GM18907 (cell line): ENCODE results near the gene SLC6A11.

ENCODE experiments used
- ATAC-seq: cut with Tn5 transposase; IDR thresholded peaks from one replicate; pipeline ENCODE4 v1.9.1; 2021; ENCODE audit warnings: mild to moderate bottlenecking, moderate library complexity; ENCODE audit not compliant: unreplicated experiment

Gene SLC6A11

GRCh38 chr3:10928407-10928960 lies 112.5 kb downstream of the SLC6A11 start:
- ATAC-seq, result no peak

- no peak for ATAC-seq
These were observed 113.0 kb downstream of the SLC6A11 start for GRCh38 chr3:10928961-10929471.

- no peak for ATAC-seq
These were observed 114.1 kb downstream of the SLC6A11 start for GRCh38 chr3:10929978-10930665.

- no peak for ATAC-seq
These were observed 114.6 kb downstream of the SLC6A11 start for GRCh38 chr3:10930666-10931040.

- ATAC-seq, result no peak
These were observed 116.6 kb downstream of the SLC6A11 start for GRCh38 chr3:10932596-10932995.

GRCh38 chr3:10933021-10933420 lies 117.0 kb downstream of the SLC6A11 start:
- ATAC-seq, result no peak

- no peak for ATAC-seq
These were observed 117.4 kb downstream of the SLC6A11 start for GRCh38 chr3:10933470-10933804.

GRCh38 chr3:10933805-10934481 lies 117.9 kb downstream of the SLC6A11 start:
- ATAC-seq, result no peak

GRCh38 chr3:10935028-10935427 lies 119.0 kb downstream of the SLC6A11 start:
- no peak for ATAC-seq

- no peak for ATAC-seq
These were observed 120.0 kb downstream of the SLC6A11 start for GRCh38 chr3:10935846-10936631.

- ATAC-seq, result no peak
These were observed 120.7 kb downstream of the SLC6A11 start for GRCh38 chr3:10936686-10937085.

GRCh38 chr3:10937141-10937825 lies 121.3 kb downstream of the SLC6A11 start:
- no peak for ATAC-seq

- no peak for ATAC-seq
These were observed 123.5 kb downstream of the SLC6A11 start for GRCh38 chr3:10939556-10939955.

GRCh38 chr3:10940106-10940505 lies 124.1 kb downstream of the SLC6A11 start:
- no peak for ATAC-seq

- no peak for ATAC-seq
These were observed 125.9 kb downstream of the SLC6A11 start for GRCh38 chr3:10941972-10942371.

- ATAC-seq, result no peak
These were observed 126.7 kb downstream of the SLC6A11 start for GRCh38 chr3:10942690-10943205.

- no peak for ATAC-seq
These were observed 128.8 kb downstream of the SLC6A11 start for GRCh38 chr3:10944866-10945265.

- ATAC-seq, result no peak
These were observed 129.8 kb downstream of the SLC6A11 start for GRCh38 chr3:10945683-10946287.

- no peak for ATAC-seq
These were observed 130.5 kb downstream of the SLC6A11 start for GRCh38 chr3:10946526-10946925.

- ATAC-seq, result no peak
These were observed 132.3 kb downstream of the SLC6A11 start for GRCh38 chr3:10948326-10948725.
